DMS53 (cell line): ENCODE data around the gene AMBRA1.

Experiments used
- DNase-seq: peaks from one replicate; lab custom pipeline; 2025; lab: John Stamatoyannopoulos, UW

Gene AMBRA1

DNA sequence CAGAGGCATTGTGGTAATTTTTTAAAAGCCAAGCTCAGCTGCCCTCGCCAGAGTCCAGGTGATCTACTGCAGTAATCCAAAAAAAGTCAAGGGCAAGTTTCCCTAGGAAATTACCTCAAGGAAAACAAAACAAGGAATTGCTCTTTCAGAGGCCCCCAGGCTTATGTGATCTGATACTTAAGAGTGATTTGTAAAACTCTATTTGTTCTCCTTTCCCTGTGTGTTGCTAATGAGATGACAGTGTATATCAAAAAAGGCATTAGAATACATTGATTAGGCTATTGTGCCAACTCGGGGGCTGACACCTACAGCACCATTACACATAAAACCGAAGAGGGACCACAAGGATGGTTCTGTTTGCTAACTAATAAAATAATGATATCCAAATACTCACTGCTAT lies 157.7 kb downstream of the AMBRA1 start:
- no peak for DNase-seq

- DNase-seq, result no peak
Observed at GRCh38 chr11:46435679-46436078, 158.1 kb downstream of the AMBRA1 start.

DNA sequence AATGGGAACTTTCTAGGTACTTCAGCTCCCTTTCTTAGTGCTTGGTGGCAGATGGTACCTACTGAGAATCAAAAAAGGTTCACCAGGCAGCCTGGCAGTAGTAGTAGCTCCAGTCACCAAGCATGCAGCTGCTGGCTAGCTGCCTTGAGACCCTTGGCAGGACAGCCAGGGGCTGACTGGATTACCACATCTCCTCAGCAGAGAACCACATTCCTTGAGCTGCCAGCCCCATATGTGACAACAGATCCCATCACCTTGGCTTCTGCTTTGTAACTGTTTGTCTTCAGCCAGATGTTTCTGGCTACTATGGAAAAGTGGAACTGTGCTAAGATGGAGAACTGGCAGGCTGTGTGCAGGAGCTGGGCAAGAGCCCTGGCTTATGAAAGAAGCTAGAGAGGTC lies 162.6 kb downstream of the AMBRA1 start:
- no peak for DNase-seq

- no peak for DNase-seq
Observed at GRCh38 chr11:46429717-46430116, 164.1 kb downstream of the AMBRA1 start.

DNA sequence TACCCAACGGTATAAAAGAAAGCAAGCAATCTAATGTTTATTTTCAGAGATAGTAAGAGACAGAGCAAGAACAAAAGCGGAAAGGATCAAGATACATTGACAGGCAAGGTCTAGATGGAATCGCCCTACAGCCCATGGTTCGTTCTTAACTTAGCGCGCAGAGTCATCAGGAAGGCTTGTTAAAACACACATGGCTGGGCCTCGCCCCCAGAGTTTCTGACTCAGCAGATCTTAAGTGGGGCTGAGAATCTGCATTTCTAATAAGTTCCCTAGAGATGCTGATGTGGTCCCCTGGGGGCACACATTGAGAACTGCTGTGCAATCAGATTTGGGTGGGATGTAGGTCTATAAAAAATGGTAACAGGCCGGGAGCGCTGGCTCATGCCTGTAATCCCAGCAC lies 166.5 kb downstream of the AMBRA1 start:
- no peak for DNase-seq

- no peak for DNase-seq
Observed at GRCh38 chr11:46426233-46426991, 167.4 kb downstream of the AMBRA1 start.

GRCh38 chr11:46422588-46422987 lies 171.2 kb downstream of the AMBRA1 start:
- DNase-seq, result no peak

- no peak for DNase-seq
Observed at GRCh38 chr11:46421257-46421880, 172.5 kb downstream of the AMBRA1 start.

DNA sequence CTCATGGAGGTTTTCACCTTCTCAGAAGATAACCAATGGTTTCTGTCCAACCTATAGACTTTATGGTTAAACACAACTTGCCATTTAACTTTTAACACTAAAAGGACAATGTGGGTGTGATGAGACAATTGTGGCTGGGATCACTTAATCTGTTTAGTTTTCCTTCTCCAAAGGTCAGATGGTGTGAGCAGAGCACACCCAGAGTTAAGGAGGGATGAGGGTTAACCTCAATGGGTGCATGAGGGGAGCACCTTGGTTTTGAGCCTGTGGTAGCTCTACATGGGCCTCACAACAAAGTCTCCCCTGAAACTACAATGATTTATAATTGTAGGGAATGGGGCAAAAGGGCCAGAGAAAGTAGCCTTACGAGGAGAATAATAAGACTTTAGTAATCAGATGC lies 173.3 kb downstream of the AMBRA1 start:
- DNase-seq, result no peak

DNA sequence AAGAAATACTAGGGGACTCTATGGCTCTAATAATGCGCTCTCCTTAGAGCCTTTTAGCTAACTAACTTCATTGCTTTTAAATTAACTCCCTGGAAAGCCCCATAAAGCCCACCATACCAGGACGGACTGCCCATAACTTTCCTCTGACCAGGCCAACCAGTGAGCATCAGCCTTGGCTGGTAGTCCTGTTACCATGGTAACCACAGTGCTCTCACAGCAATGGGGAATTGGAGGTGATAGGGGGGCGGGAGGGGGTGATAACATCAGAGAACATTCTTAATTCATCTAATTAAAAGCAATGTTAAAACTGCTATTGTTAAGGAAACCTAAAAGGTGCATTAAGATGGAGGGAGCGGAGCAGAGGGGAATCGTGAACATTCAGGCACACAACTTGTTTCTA lies 175.1 kb downstream of the AMBRA1 start:
- DNase-seq, result no peak

GRCh38 chr11:46417711-46418110 lies 176.1 kb downstream of the AMBRA1 start:
- DNase-seq, result no peak

GRCh38 chr11:46414879-46415278 lies 178.9 kb downstream of the AMBRA1 start:
- no peak for DNase-seq

DNA sequence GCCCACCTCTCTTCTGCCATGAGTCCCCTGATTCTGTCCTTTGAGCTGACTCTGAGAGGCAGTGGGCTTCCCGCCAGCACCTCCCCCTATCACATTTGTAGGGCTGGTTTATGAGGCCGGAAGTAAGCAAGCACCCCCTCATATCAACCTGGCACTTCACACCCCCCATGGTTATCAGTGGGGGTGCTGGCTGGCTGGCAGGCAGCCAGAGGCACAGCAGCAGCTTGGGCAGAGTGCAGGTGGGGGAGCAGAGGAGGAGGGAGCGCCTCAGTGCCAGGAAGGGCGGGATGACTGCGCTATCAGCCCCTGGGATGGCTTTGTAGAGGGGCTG lies 179.4 kb downstream of the AMBRA1 start:
- DNase-seq, result no peak

DNA sequence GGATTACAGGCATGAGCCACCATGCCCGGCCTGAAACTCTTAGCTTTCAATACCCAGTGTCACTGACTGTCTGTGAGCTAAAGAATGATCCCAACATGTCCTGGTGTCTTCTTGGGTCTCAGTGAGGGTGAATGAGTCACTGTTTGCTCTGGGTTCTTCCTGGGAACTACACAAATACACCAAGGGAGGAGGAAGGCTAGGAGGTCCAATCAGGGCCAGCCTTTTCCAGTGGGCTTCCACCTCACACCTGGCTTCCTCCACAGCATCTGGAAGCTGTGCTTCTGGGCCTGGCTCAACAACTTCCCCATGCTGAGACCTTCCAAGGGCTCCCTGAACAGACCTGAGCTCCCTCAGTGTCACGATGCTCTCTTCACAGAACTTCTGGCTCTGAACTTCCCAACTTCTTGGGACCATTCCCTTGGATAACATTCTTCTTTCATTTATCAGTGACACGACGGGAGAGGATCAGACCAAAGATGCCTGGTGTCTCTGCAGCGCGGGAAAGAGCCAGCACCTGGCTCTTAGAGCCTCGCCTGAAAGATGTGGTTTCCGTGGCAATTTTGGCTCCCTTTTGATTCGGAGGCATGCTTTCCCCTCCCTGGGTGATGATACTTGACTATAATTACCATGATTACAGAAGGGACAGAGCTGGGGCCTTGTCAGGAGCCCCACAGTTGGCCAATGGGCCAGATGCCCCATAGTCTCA lies 179.9 kb downstream of the AMBRA1 start:
- DNase-seq, result peak; percentile 93

DNA sequence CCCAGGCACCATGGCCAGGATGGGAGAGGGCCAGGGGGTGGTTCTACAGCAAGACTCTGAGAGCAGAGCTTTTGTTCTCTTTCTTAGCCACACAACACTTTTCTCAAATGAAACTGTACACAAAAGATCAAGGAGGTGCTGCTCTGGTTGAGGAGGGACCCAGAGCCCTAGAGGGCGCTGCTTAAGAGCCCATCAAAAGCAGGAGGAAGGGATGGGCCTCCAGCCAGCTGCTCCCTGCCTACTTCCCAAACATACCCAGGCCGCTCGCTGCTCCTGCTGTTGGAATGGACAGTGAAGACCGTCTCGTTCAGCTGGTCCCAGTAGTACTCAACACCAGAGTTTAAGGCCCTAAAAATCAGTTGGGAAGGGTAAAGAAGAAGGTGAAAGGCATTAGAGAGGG lies 183.8 kb downstream of the AMBRA1 start:
- no peak for DNase-seq

- no peak for DNase-seq
Observed at GRCh38 chr11:46408407-46408986, 185.3 kb downstream of the AMBRA1 start.

DNA sequence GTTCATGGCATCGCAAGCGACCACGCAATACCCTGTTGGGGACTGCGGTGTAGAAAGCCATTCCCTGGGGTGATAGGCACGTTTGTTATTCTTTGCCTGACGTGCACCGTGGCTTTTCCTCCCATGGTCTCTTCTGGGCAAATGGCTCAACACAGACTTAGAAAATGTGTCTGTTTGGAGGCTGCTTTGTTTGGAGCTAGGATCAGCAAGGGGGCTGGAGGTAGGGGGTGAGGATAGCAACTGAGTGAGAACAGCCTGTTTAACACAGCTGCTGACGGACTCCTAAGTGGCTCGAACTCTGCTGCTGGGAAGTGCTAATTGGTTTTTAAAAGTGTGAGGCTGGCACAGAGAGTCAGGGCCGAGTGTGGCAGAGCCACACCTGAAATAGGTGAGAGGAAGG lies 186.2 kb downstream of the AMBRA1 start:
- no peak for DNase-seq

GRCh38 chr11:46404476-46405017 lies 189.3 kb downstream of the AMBRA1 start:
- no peak for DNase-seq

- no peak for DNase-seq
Observed at GRCh38 chr11:46402957-46403902, 190.6 kb downstream of the AMBRA1 start.

- DNase-seq, result no peak
Observed at GRCh38 chr11:46397526-46397925, 196.3 kb downstream of the AMBRA1 start.

DNA sequence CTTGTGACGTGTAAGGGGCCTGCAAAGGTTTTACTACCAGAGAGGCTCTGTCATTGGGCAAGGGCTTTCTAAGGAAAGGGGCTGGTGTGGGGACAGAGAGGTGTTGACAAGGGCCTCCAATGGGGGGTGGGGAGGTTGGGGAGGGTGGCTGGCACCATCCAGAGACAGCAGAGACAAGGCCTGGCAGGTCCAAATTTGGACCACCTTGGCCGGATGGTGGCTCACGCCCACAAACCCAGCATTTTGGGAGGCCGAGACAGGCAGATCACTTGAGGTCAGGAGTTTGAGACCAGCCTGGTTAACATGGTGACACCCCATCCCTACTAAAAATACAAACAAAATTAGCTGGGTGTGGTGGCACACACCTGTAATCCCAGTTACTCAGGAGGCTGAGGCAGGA lies 200.1 kb downstream of the AMBRA1 start:
- DNase-seq, result no peak

GRCh38 chr11:46393231-46393616 lies 200.6 kb downstream of the AMBRA1 start:
- DNase-seq, result no peak
